HCT116 (cell line): ENCODE data around the gene C1QB. TPM values are rescaled to one million over a fixed set of nuclear protein-coding genes. Genes with fewer than 3 reads are reported as not detected.

Experiments
- ATAC-seq: fragments of 200-7000 bp; cut with Tn5 transposase; 2 replicates; pipeline ENCODE4 v1.9.1; 2020; ENCODE audit warnings: mild to moderate bottlenecking, moderate library complexity
- BruUV-seq: library from RNA; stranded (reverse); fragments of 400-500 nt; replicated peaks from 2 replicates; lab custom pipeline; 2021; lab: Mats Ljungman, UMichigan
- CTCF ChIA-PET: fragments of 300-600 bp; sonication (Branson Sonifier 250); formaldehyde crosslinking; loops from one replicate; lab custom pipeline; 2021; ENCODE audit warnings: antibody characterized with exemption; lab: Charles Lee
- POLR2A ChIA-PET: fragments of 300-600, 350-600 bp; sonication (Branson Sonifier 250); formaldehyde crosslinking; loops from one replicate; lab custom pipeline; 2021; ENCODE audit warnings: antibody characterized with exemption; lab: Charles Lee
- RAD21 ChIA-PET, 2 experiments: fragments of 300-600 bp; sonication (Branson Sonifier 250); formaldehyde crosslinking; loops; one replicate each; lab custom pipeline; 2023; ENCODE audit warnings: low total read pairs in 2 of 2; ENCODE audit not compliant: uncharacterized antibody in 2 of 2, unreplicated experiment in 2 of 2, low non-redundant PET in 1 of 2; lab: Charles Lee
- DNase-seq: peaks from one replicate; pipeline ENCODE4 v3.0.0-alpha.2; 2010; ENCODE audit warnings: low read depth, low spot score
- H2AFZ ChIP-seq: fragments of 200-600 bp; shearing (Covaris generic), sonication (generic); 2 replicates; pipeline ENCODE4 v1.6.1; 2017; ENCODE audit warnings: low read depth, mixed run types, mixed read lengths, antibody characterized with exemption, low read length; ENCODE audit not compliant: poor library complexity, severe bottlenecking
- H3K27ac ChIP-seq: 2 replicates; pipeline ENCODE4 v1.5.1; 2012; ENCODE audit warnings: low read depth, low read length
- H3K27me3 ChIP-seq: fragments of 200-600 bp; sonication (generic); 2 replicates; pipeline ENCODE4 v1.6.1; 2016; ENCODE audit warnings: mixed run types, low read length, mixed read lengths; ENCODE audit not compliant: insufficient read depth
- H3K36me3 ChIP-seq, 2 experiments: fragments of 200-500 bp in 1 of 2; fragments of 200-600 bp in 1 of 2; sonication (Bioruptor generic) in 1 of 2; sonication (generic) in 1 of 2; 2 replicates each; pipeline versions ENCODE4 v1.5.1 to v1.6.1; 2014 to 2016; ENCODE audit warnings: low read length in 2 of 2, inconsistent platforms in 1 of 2, mixed read lengths in 1 of 2, mixed run types in 1 of 2; ENCODE audit not compliant: insufficient read depth in 2 of 2, control insufficient read depth in 1 of 2
- H3K4me1 ChIP-seq, 2 experiments: fragments of 200-600 bp in 1 of 2; sonication (generic) in 1 of 2; 2 replicates each; pipeline versions ENCODE4 v1.5.1 to v1.6.1; 2012 to 2017; ENCODE audit warnings: low read length in 2 of 2, inconsistent platforms in 1 of 2, mild to moderate bottlenecking in 1 of 2, mixed read lengths in 1 of 2, mixed run types in 1 of 2, moderate library complexity in 1 of 2; ENCODE audit not compliant: insufficient read depth in 2 of 2, control insufficient read depth in 1 of 2
- H3K4me2 ChIP-seq: fragments of 200-600 bp; sonication (generic); 2 replicates; pipeline ENCODE4 v1.6.1; 2017; ENCODE audit warnings: mixed run types, low read length, mixed read lengths
- H3K4me3 ChIP-seq, 2 experiments: fragments of 200-600 bp in 1 of 2; sonication (generic) in 1 of 2; replicated peaks in 1 of 2; 2 replicates each; pipeline ENCODE4 v1.5.1; 2011 to 2016; ENCODE audit warnings: low read length in 2 of 2, control low read depth in 1 of 2, low read depth in 1 of 2, mild to moderate bottlenecking in 1 of 2, mixed read lengths in 1 of 2, mixed run types in 1 of 2
- H3K79me2 ChIP-seq: fragments of 200-600 bp; sonication (generic); 2 replicates; pipeline ENCODE4 v1.6.1; 2017; ENCODE audit warnings: mild to moderate bottlenecking, mixed run types, low read length, moderate library complexity, mixed read lengths; ENCODE audit not compliant: insufficient read depth
- H3K9ac ChIP-seq: fragments of 200-600 bp; sonication (generic); 2 replicates; pipeline ENCODE4 v1.6.1; 2016; ENCODE audit warnings: low read length, mixed read lengths
- H3K9me2 ChIP-seq: fragments of 200-600 bp; sonication (generic), shearing (Covaris generic); 2 replicates; pipeline ENCODE4 v1.6.1; 2017; ENCODE audit warnings: mixed run types, mild to moderate bottlenecking, moderate library complexity; ENCODE audit not compliant: insufficient read depth
- H3K9me3 ChIP-seq, 2 experiments: fragments of 200-500 bp in 1 of 2; fragments of 200-600 bp in 1 of 2; sonication (Bioruptor generic) in 1 of 2; sonication (generic) in 1 of 2; 2 replicates each; pipeline ENCODE4 v1.6.1; 2014 to 2017; ENCODE audit warnings: low read length in 2 of 2, mixed read lengths in 2 of 2, inconsistent platforms in 1 of 2, low read depth in 1 of 2, mild to moderate bottlenecking in 1 of 2, mixed run types in 1 of 2, moderate library complexity in 1 of 2; ENCODE audit not compliant: control insufficient read depth in 1 of 2, insufficient read depth in 1 of 2
- H4K20me1 ChIP-seq: fragments of 200-600 bp; sonication (generic), shearing (Covaris generic); 2 replicates; pipeline ENCODE4 v1.6.1; 2017; ENCODE audit warnings: mixed run types, mild to moderate bottlenecking, moderate library complexity; ENCODE audit not compliant: insufficient read depth
- CBX3 ChIP-seq: IDR thresholded peaks from 2 replicates; pipeline ENCODE4 v1.6.1; 2012; ENCODE audit warnings: low read depth
- CEBPB ChIP-seq: IDR thresholded peaks from 2 replicates; pipeline ENCODE4 v1.6.1; 2012; ENCODE audit warnings: low read depth
- EGR1 ChIP-seq: IDR thresholded peaks from 2 replicates; pipeline ENCODE4 v1.6.1; 2012; ENCODE audit warnings: low read depth
- ELF1 ChIP-seq: IDR thresholded peaks from 2 replicates; pipeline ENCODE4 v1.6.1; 2012; ENCODE audit warnings: low read depth, borderline replicate concordance
- EZH2phosphoT487 ChIP-seq: fragments of 200-600 bp; IDR thresholded peaks from 2 replicates; pipeline ENCODE4 v1.6.1; 2018; ENCODE audit warnings: antibody characterized with exemption, borderline replicate concordance
- FOSL1 ChIP-seq: IDR thresholded peaks from 2 replicates; pipeline ENCODE4 v1.6.1; 2012; ENCODE audit warnings: low read depth
- JUND ChIP-seq: IDR thresholded peaks from 2 replicates; pipeline ENCODE4 v1.6.1; 2012
- POLR2AphosphoS5 ChIP-seq: IDR thresholded peaks from 2 replicates; pipeline ENCODE4 v1.6.1; 2011; ENCODE audit warnings: mild to moderate bottlenecking, low read depth, low read length, moderate library complexity
- RAD21 ChIP-seq: IDR thresholded peaks from 2 replicates; pipeline ENCODE4 v1.6.1; 2012; ENCODE audit warnings: low read depth, mild to moderate bottlenecking
- SP1 ChIP-seq: IDR thresholded peaks from 2 replicates; pipeline ENCODE4 v1.6.1; 2012; ENCODE audit warnings: low read depth
- SRF ChIP-seq: IDR thresholded peaks from 2 replicates; pipeline ENCODE4 v1.6.1; 2012; ENCODE audit warnings: low read depth
- YY1 ChIP-seq: IDR thresholded peaks from 2 replicates; pipeline ENCODE4 v1.6.1; 2011; ENCODE audit warnings: low read length, low read depth, moderate library complexity, mild to moderate bottlenecking; ENCODE audit not compliant: insufficient replicate concordance; ENCODE audit errors: extremely low read depth
- ZFX ChIP-seq: fragments of 450-650 bp; IDR thresholded peaks from 2 replicates; pipeline ENCODE4 v1.6.1; 2017
- ZNF274 ChIP-seq: fragments of 200-500 bp; sonication (Bioruptor generic); IDR thresholded peaks from 2 replicates; pipeline ENCODE4 v1.6.1; 2014; ENCODE audit warnings: mild to moderate bottlenecking, low read depth, low read length, inconsistent platforms
- intact Hi-C: fragments of 100-400 bp; cut with micrococcal nuclease; formaldehyde crosslinking; loops from 2 replicates; pipeline ENCODE4 v1.10.0; 2022
- total RNA-seq: library from RNA; stranded (reverse); gene quantifications from one replicate; pipeline ENCODE4 v1.2.1, GENCODE V29; 2021; ENCODE audit not compliant: unreplicated experiment
- TF ChIP-seq, protein P1 (sequence below): IDR thresholded peaks from 2 replicates; pipeline ENCODE4 v1.6.1; 2012; ENCODE audit warnings: low read depth
- TF ChIP-seq, protein P2 (sequence below): IDR thresholded peaks from 2 replicates; pipeline ENCODE4 v1.6.1; 2011; ENCODE audit warnings: mild to moderate bottlenecking, low read length, moderate library complexity; ENCODE audit not compliant: insufficient replicate concordance; ENCODE audit errors: extremely low read depth
- TF ChIP-seq, protein P3 (sequence below): IDR thresholded peaks from 2 replicates; pipeline ENCODE4 v1.6.1; 2012
- TF ChIP-seq, protein P4 (sequence below): IDR thresholded peaks from 2 replicates; pipeline ENCODE4 v1.6.1; 2012

The C1QB gene
- total RNA-seq, 1 experiment from 2014 or later: 0.32 TPM

DNA sequence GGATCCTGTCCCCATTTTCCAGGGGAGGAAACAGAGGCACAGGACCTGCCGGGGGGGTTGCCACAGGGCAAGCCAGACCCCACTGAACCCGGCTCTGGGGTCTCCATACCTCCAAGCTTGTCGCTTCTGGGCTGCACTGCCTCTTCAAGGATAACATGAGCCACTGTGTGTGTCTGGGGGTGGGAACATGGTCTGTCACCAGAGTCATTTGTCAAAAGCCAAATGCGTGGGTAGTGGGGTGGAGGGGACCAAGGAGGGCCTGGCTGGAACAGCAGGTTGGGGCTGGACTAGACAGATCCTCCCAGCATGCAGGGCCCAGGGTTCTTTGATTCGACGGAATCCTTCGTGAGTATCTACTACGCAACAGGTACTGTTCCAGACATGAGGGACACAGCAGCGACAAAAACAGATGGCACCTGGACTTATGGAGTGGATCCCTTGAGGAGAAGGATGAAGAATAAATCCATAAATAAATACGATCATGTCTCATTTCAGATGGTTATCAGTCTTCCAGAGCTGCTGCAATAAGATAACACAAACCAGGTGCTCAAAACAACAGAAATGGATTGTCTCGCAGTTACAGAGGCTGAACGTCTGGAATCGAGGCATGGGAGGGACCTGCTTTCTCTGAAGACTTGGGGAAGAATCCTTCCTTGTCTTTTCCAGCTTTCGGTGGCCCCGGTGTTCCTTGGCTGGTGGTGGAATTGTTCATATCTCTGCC is 28.7 kb downstream of the C1QB start:
- Histone ChIP-seq H3K27ac (no peak overlapping the region), H3K36me3 (no peaks in the 10 kb centered on the region), H3K4me3 (no peak overlapping the region), H4K20me1 (no peaks in the 10 kb centered on the region), H3K27me3 (no peaks in the 10 kb centered on the region), H3K9ac (no peak overlapping the region), H3K9me3 (no peaks in the 10 kb centered on the region), H3K9me2 (no peaks in the 10 kb centered on the region), H3K4me1 (no peaks in the 10 kb centered on the region), H3K4me2 (no peak overlapping the region), H3K79me2 (no peaks in the 10 kb centered on the region), H2AFZ (no peak overlapping the region)
- ChIA-PET RAD21 (no interaction called here), POLR2A (no interaction called here), CTCF (no interaction called here)
- no peak for TF ChIP-seq EZH2phosphoT487
- TF ChIP-seq, protein P1, sequence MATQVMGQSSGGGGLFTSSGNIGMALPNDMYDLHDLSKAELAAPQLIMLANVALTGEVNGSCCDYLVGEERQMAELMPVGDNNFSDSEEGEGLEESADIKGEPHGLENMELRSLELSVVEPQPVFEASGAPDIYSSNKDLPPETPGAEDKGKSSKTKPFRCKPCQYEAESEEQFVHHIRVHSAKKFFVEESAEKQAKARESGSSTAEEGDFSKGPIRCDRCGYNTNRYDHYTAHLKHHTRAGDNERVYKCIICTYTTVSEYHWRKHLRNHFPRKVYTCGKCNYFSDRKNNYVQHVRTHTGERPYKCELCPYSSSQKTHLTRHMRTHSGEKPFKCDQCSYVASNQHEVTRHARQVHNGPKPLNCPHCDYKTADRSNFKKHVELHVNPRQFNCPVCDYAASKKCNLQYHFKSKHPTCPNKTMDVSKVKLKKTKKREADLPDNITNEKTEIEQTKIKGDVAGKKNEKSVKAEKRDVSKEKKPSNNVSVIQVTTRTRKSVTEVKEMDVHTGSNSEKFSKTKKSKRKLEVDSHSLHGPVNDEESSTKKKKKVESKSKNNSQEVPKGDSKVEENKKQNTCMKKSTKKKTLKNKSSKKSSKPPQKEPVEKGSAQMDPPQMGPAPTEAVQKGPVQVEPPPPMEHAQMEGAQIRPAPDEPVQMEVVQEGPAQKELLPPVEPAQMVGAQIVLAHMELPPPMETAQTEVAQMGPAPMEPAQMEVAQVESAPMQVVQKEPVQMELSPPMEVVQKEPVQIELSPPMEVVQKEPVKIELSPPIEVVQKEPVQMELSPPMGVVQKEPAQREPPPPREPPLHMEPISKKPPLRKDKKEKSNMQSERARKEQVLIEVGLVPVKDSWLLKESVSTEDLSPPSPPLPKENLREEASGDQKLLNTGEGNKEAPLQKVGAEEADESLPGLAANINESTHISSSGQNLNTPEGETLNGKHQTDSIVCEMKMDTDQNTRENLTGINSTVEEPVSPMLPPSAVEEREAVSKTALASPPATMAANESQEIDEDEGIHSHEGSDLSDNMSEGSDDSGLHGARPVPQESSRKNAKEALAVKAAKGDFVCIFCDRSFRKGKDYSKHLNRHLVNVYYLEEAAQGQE: no peak
- TF ChIP-seq SRF: no peak
- no peak for TF ChIP-seq ZFX
- no peak for TF ChIP-seq FOSL1
- no peak for TF ChIP-seq ZNF274
- TF ChIP-seq EGR1: no peak
- TF ChIP-seq, protein P2, sequence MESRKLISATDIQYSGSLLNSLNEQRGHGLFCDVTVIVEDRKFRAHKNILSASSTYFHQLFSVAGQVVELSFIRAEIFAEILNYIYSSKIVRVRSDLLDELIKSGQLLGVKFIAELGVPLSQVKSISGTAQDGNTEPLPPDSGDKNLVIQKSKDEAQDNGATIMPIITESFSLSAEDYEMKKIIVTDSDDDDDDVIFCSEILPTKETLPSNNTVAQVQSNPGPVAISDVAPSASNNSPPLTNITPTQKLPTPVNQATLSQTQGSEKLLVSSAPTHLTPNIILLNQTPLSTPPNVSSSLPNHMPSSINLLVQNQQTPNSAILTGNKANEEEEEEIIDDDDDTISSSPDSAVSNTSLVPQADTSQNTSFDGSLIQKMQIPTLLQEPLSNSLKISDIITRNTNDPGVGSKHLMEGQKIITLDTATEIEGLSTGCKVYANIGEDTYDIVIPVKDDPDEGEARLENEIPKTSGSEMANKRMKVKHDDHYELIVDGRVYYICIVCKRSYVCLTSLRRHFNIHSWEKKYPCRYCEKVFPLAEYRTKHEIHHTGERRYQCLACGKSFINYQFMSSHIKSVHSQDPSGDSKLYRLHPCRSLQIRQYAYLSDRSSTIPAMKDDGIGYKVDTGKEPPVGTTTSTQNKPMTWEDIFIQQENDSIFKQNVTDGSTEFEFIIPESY: no peak
- TF ChIP-seq YY1: no peak
- TF ChIP-seq RAD21: no peak
- no peak for TF ChIP-seq JUND
- TF ChIP-seq CEBPB: no peak
- no peak for TF ChIP-seq CBX3
- TF ChIP-seq ELF1: no peak
- TF ChIP-seq, protein P3, sequence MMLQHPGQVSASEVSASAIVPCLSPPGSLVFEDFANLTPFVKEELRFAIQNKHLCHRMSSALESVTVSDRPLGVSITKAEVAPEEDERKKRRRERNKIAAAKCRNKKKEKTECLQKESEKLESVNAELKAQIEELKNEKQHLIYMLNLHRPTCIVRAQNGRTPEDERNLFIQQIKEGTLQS: no peak
- no peak for TF ChIP-seq SP1
- no peak for TF ChIP-seq POLR2AphosphoS5
- TF ChIP-seq, protein P4, sequence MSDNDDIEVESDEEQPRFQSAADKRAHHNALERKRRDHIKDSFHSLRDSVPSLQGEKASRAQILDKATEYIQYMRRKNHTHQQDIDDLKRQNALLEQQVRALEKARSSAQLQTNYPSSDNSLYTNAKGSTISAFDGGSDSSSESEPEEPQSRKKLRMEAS: no peak
- BruUV-seq: no TSS peak
- no peak for ATAC-seq
- intact Hi-C loops: no loop called here
- no peak for DNase-seq
